H1 (cell line): ENCODE data around the gene MCM9. TPM values are rescaled to one million over a fixed set of nuclear protein-coding genes. Genes with fewer than 3 reads are reported as not detected.

Experiments
- CTCF ChIA-PET: fragments of 300-600 bp; sonication (Branson Sonifier 250); formaldehyde crosslinking; loops from one replicate; lab custom pipeline; 2021; ENCODE audit not compliant: partially characterized antibody; lab: Charles Lee
- POLR2A ChIA-PET: fragments of 300-600 bp; sonication (Branson Sonifier 250); formaldehyde crosslinking; loops from one replicate; lab custom pipeline; 2021; ENCODE audit warnings: inconsistent platforms; ENCODE audit not compliant: partially characterized antibody; lab: Charles Lee
- DNase-seq, 2 experiments: peaks; one replicate each; pipeline versions ENCODE4 v3.0.0 to v3.0.0-alpha.2; 2010 to 2022; ENCODE audit warnings: low spot score in 2 of 2, low read depth in 1 of 2, mixed read lengths in 1 of 2
- FAIRE-seq: peaks from 2 replicates; lab custom pipeline; 2011; peaks lifted over from hg19 to GRCh38; lab: Jason Lieb, UNC
- H2AFZ ChIP-seq: 2 replicates; pipeline ENCODE4 v1.8.1; 2012; ENCODE audit warnings: low read length, inconsistent platforms
- H2AK5ac ChIP-seq: 2 replicates; pipeline ENCODE4 v1.6.1; 2013; ENCODE audit warnings: low read depth, low read length
- H2BK120ac ChIP-seq: replicated peaks from 2 replicates; pipeline ENCODE3; 2013; ENCODE audit warnings: low read depth, low read length, inconsistent platforms
- H2BK12ac ChIP-seq: 2 replicates; pipeline ENCODE4 v1.6.1; 2013; ENCODE audit warnings: low read depth, low read length
- H2BK15ac ChIP-seq: 2 replicates; pipeline ENCODE4 v1.6.1; 2013; ENCODE audit warnings: low read length
- H2BK20ac ChIP-seq: 2 replicates; pipeline ENCODE4 v1.6.1; 2013; ENCODE audit warnings: low read length
- H2BK5ac ChIP-seq: 2 replicates; pipeline ENCODE4 v1.6.1; 2013; ENCODE audit warnings: low read depth, low read length
- H3K14ac ChIP-seq: 2 replicates; pipeline ENCODE4 v1.6.1; 2013; ENCODE audit warnings: inconsistent platforms; ENCODE audit not compliant: insufficient read length
- H3K18ac ChIP-seq: 2 replicates; pipeline ENCODE4 v1.6.1; 2013; ENCODE audit warnings: low read length; ENCODE audit errors: extremely low read depth
- H3K23ac ChIP-seq: 2 replicates; pipeline ENCODE4 v1.6.1; 2013; ENCODE audit warnings: inconsistent platforms; ENCODE audit not compliant: insufficient read length
- H3K23me2 ChIP-seq: 2 replicates; pipeline ENCODE4 v1.6.1; 2013; ENCODE audit warnings: low read depth, low read length
- H3K27ac ChIP-seq: 2 replicates; pipeline ENCODE4 v1.6.1; 2011; ENCODE audit warnings: low read depth, low read length, inconsistent platforms
- H3K27me3 ChIP-seq, 4 experiments: replicated peaks in 1 of 4; 1 replicate in 1 of 4; 2 replicates in 3 of 4; pipeline versions ENCODE4 v1.6.1 to v1.8.1; 2011 to 2013; ENCODE audit warnings: low read length in 3 of 4, mild to moderate bottlenecking in 3 of 4, inconsistent platforms in 2 of 4, mixed read lengths in 2 of 4, moderate library complexity in 1 of 4; ENCODE audit not compliant: control insufficient read depth in 3 of 4, insufficient read depth in 3 of 4; ENCODE audit errors: extremely low read depth in 1 of 4
- H3K36me3 ChIP-seq, 4 experiments: 2 replicates each; pipeline versions ENCODE4 v1.6.1 to v1.8.1; 2011 to 2013; ENCODE audit warnings: mild to moderate bottlenecking in 4 of 4, low read length in 3 of 4, moderate library complexity in 2 of 4, control low read depth in 1 of 4, inconsistent platforms in 1 of 4; ENCODE audit not compliant: insufficient read depth in 4 of 4, control insufficient read depth in 2 of 4
- H3K4ac ChIP-seq: replicated peaks from 2 replicates; pipeline ENCODE3; 2013; ENCODE audit warnings: low read length, low read depth, mixed read lengths, inconsistent platforms; ENCODE audit not compliant: insufficient read length
- H3K4me1 ChIP-seq, 4 experiments: replicated peaks in 1 of 4; 1 replicate in 1 of 4; 2 replicates in 3 of 4; pipeline versions ENCODE4 v1.6.1 to v1.8.1; 2011 to 2013; ENCODE audit warnings: low read length in 3 of 4, inconsistent platforms in 2 of 4, mixed read lengths in 1 of 4; ENCODE audit not compliant: insufficient read depth in 4 of 4, control insufficient read depth in 3 of 4
- H3K4me2 ChIP-seq, 2 experiments: 2 replicates each; pipeline versions ENCODE4 v1.6.1 to v1.8.1; 2011 to 2013; ENCODE audit warnings: low read depth in 2 of 2, low read length in 2 of 2, control low read depth in 1 of 2, inconsistent platforms in 1 of 2, mild to moderate bottlenecking in 1 of 2; ENCODE audit not compliant: insufficient read depth in 1 of 2
- H3K4me3 ChIP-seq, 4 experiments: fragments of 200-600, 300-600 bp in 1 of 4; sonication (generic), shearing (Covaris generic), sonication (Bioruptor Twin) in 1 of 4; 2 replicates each; pipeline versions ENCODE4 v1.5.1 to v1.8.1; 2011 to 2016; ENCODE audit warnings: low read length in 4 of 4, low read depth in 3 of 4, control low read depth in 2 of 4, inconsistent platforms in 2 of 4, mild to moderate bottlenecking in 2 of 4, mixed read lengths in 1 of 4, moderate library complexity in 1 of 4; ENCODE audit not compliant: insufficient read depth in 2 of 4; ENCODE audit errors: extremely low read depth in 1 of 4
- H3K56ac ChIP-seq: replicated peaks from 2 replicates; pipeline ENCODE3; 2013; ENCODE audit warnings: low read depth, mild to moderate bottlenecking, mixed read lengths, low read length, inconsistent platforms; ENCODE audit not compliant: insufficient read length
- H3K79me1 ChIP-seq: 2 replicates; pipeline ENCODE4 v1.6.1; 2013; ENCODE audit warnings: low read depth, low read length, control low read depth
- H3K79me2 ChIP-seq, 2 experiments: 2 replicates each; pipeline versions ENCODE4 v1.6.1 to v1.8.1; 2012 to 2013; ENCODE audit warnings: low read length in 2 of 2, mild to moderate bottlenecking in 2 of 2, inconsistent platforms in 1 of 2; ENCODE audit not compliant: insufficient read depth in 2 of 2, control insufficient read depth in 1 of 2
- H3K9ac ChIP-seq, 4 experiments: replicated peaks in 1 of 4; 1 replicate in 1 of 4; 2 replicates in 3 of 4; pipeline versions ENCODE4 v1.6.1 to v1.8.1; 2011 to 2013; ENCODE audit warnings: low read depth in 3 of 4, low read length in 3 of 4, control low read depth in 2 of 4, mild to moderate bottlenecking in 2 of 4, moderate library complexity in 2 of 4, inconsistent platforms in 1 of 4; ENCODE audit errors: extremely low read depth in 1 of 4
- H3K9me3 ChIP-seq, 2 experiments: 2 replicates each; pipeline versions ENCODE4 v1.6.1 to v1.8.1; 2012 to 2013; ENCODE audit warnings: mild to moderate bottlenecking in 2 of 2, moderate library complexity in 2 of 2, control low read depth in 1 of 2, inconsistent platforms in 1 of 2, low read depth in 1 of 2, low read length in 1 of 2, mixed read lengths in 1 of 2; ENCODE audit not compliant: insufficient read depth in 2 of 2
- H4K20me1 ChIP-seq, 2 experiments: replicated peaks in 1 of 2; 2 replicates each; pipeline versions ENCODE3 to v1.8.1; 2011 to 2013; ENCODE audit warnings: inconsistent platforms in 2 of 2, low read length in 2 of 2, mild to moderate bottlenecking in 1 of 2; ENCODE audit not compliant: insufficient read depth in 2 of 2, control insufficient read depth in 1 of 2
- H4K5ac ChIP-seq: 2 replicates; pipeline ENCODE4 v1.6.1; 2013; ENCODE audit warnings: low read length, low read depth, mixed read lengths, inconsistent platforms; ENCODE audit not compliant: insufficient read length
- H4K8ac ChIP-seq: 2 replicates; pipeline ENCODE4 v1.8.0; 2013; ENCODE audit warnings: mild to moderate bottlenecking, moderate library complexity, low read length, inconsistent platforms; ENCODE audit not compliant: insufficient read depth; ENCODE audit errors: extremely low read depth
- H4K91ac ChIP-seq: replicated peaks from 2 replicates; pipeline ENCODE3; 2013; ENCODE audit warnings: low read length, mixed read lengths, inconsistent platforms; ENCODE audit not compliant: insufficient read length
- BACH1 ChIP-seq: IDR thresholded peaks from 2 replicates; pipeline ENCODE4 v1.6.1; 2012; ENCODE audit warnings: low read length, improper control_type of control experiment
- CTBP2 ChIP-seq: IDR thresholded peaks from 2 replicates; pipeline ENCODE4 v1.7.0; 2011; ENCODE audit warnings: borderline replicate concordance, mild to moderate bottlenecking, moderate library complexity, mixed read lengths, low read length; ENCODE audit not compliant: insufficient read depth, insufficient read length
- RAD21 ChIP-seq, 2 experiments: IDR thresholded peaks in 1 of 2; conservative IDR thresholded peaks in 1 of 2; 2 replicates each; pipeline ENCODE4 v1.6.1; 2011; ENCODE audit warnings: low read depth in 2 of 2, low read length in 2 of 2, improper control_type of control experiment in 1 of 2, inconsistent platforms in 1 of 2, mild to moderate bottlenecking in 1 of 2, moderate library complexity in 1 of 2
- RBBP5 ChIP-seq: IDR thresholded peaks from 2 replicates; pipeline ENCODE4 v1.7.1; 2012; ENCODE audit warnings: low read depth, mild to moderate bottlenecking, inconsistent platforms, low read length, moderate library complexity, borderline replicate concordance
- RFX5 ChIP-seq: IDR thresholded peaks from 2 replicates; pipeline ENCODE4 v1.6.1; 2011; ENCODE audit warnings: low read depth, low read length, improper control_type of control experiment, borderline replicate concordance
- SAP30 ChIP-seq: fragments of 300-600 bp; sonication (generic); IDR thresholded peaks from 2 replicates; pipeline ENCODE4 v1.7.1; 2012; ENCODE audit warnings: low read length, moderate library complexity, mild to moderate bottlenecking, inconsistent platforms; ENCODE audit not compliant: insufficient read depth, insufficient replicate concordance
- SIN3A ChIP-seq, 2 experiments: IDR thresholded peaks in 1 of 2; conservative IDR thresholded peaks in 1 of 2; 2 replicates each; pipeline ENCODE4 v1.6.1; 2011 to 2012; ENCODE audit warnings: low read length in 2 of 2, improper control_type of control experiment in 1 of 2, low read depth in 1 of 2, mild to moderate bottlenecking in 1 of 2
- SIRT6 ChIP-seq: IDR thresholded peaks from one replicate; pipeline ENCODE4 v1.7.1; 2012; ENCODE audit warnings: low read length, inconsistent platforms
- SRF ChIP-seq: IDR thresholded peaks from 2 replicates; pipeline ENCODE4 v1.6.1; 2011; ENCODE audit warnings: mild to moderate bottlenecking, low read depth, low read length, moderate library complexity
- TAF1 ChIP-seq: IDR thresholded peaks from 2 replicates; pipeline ENCODE4 v1.6.1; 2011; ENCODE audit warnings: mild to moderate bottlenecking, low read depth, low read length
- TBP ChIP-seq: IDR thresholded peaks from 2 replicates; pipeline ENCODE4 v1.6.1; 2011; ENCODE audit warnings: low read depth, low read length, improper control_type of control experiment
- USF2 ChIP-seq: IDR thresholded peaks from 2 replicates; pipeline ENCODE4 v1.6.1; 2011; ENCODE audit warnings: low read length, improper control_type of control experiment
- WGBS, 2 experiments: shearing (Covaris generic) in 1 of 2; methylation state at CpG; one replicate each; pipeline versions ENCODE4 v1.1.6 to v1.1.7; 2013 to 2015; ENCODE audit warnings: low lambda C conversion rate in 2 of 2, mixed read lengths in 2 of 2, inconsistent platforms in 1 of 2, low coverage in 1 of 2, missing lambda C conversion rate in 1 of 2; ENCODE audit not compliant: insufficient replicate concordance in 2 of 2, insufficient coverage in 1 of 2, insufficient read length in 1 of 2; ENCODE audit errors: extremely low coverage in 1 of 2, missing lambda C conversion rate in 1 of 2; 5-methylcytosine and 5-hydroxymethylcytosine counted together
- polyA plus RNA-seq, 7 experiments: library from polyadenylated mRNA; depleted of rRNA in 3 of 7; stranded (reverse) in 5 of 7; unstranded in 2 of 7; fragments of >200 nt in 5 of 7; fragments of 200-250 nt in 2 of 7; gene quantifications; 1 replicate in 5 of 7; 2 replicates in 1 of 7; 4 replicates in 1 of 7; pipeline versions ENCODE4 v1.2.1 to v1.2.3, GENCODE V29; 2011 to 2013; ENCODE audit warnings: missing spikeins in 2 of 7, mixed read lengths in 2 of 7
- total RNA-seq: library from RNA; stranded (reverse); fragmentation: NEBNext Ultra II Directional; extraction: Animal tissue kit (Norgen Biotek cat#: 25700); gene quantifications from 2 replicates; pipeline ENCODE4 v1.2.1, GENCODE V29; 2021

MCM9 gene
- total and polyA plus RNA-seq, 2 of the 8 experiments (the other 6 are each of a cell fraction or from before 2014, with no cell fraction given), result 3.7 to 11.4 TPM

GRCh38 chr6:118784641-118785164, 150.3 kb downstream of the MCM9 start:
- H2BK5ac ChIP-seq, result no peak overlapping the region
- no peak overlapping the region for H3K18ac ChIP-seq
- no peak overlapping the region for H3K56ac ChIP-seq
- POLR2A ChIA-PET, result no interaction called here
- H3K79me2 ChIP-seq, result no peaks in the 10 kb centered on the region
- TF ChIP-seq TBP (no peak), SIRT6 (no peak), BACH1 (no peak), SAP30 (no peak), USF2 (no peak), RFX5 (no peak), CTBP2 (no peak), SRF (no peak), TAF1 (no peak), RBBP5 (no peak), RAD21 (IDR thresholded peaks at IDR 0.05 in 1 of 2, conservative IDR thresholded peaks at IDR 0.05 in 1 of 2; ENCODE audit: low read depth in 2 of 2, low read length in 2 of 2) (no peak), SIN3A (conservative IDR thresholded peaks at IDR 0.05 in 1 of 2, IDR thresholded peaks at IDR 0.05 in 1 of 2; ENCODE audit: low read depth in 1 of 2, low read length in 2 of 2) (no peak)
- no peak overlapping the region for H2AFZ ChIP-seq
- H3K9me3 ChIP-seq, result no peaks in the 10 kb centered on the region
- no peaks in the 10 kb centered on the region for H3K23me2 ChIP-seq
- H3K27ac ChIP-seq, result no peak overlapping the region
- H2BK20ac ChIP-seq, result no peak overlapping the region
- H4K8ac ChIP-seq, result 0 out of 2 replicates have a peak overlapping the region, but pooled peaks have one; percentile 62
- H3K4me2 ChIP-seq, result no peak overlapping the region
- no peak for FAIRE-seq
- no peaks in the 10 kb centered on the region for H4K20me1 ChIP-seq
- H2AK5ac ChIP-seq, result no peak overlapping the region
- no peak for DNase-seq
- H4K5ac ChIP-seq, result no peak overlapping the region
- H3K79me1 ChIP-seq, result no peaks in the 10 kb centered on the region
- no peak overlapping the region for H4K91ac ChIP-seq
- no peak overlapping the region for H3K14ac ChIP-seq
- H3K27me3 ChIP-seq, result no peaks in the 10 kb centered on the region
- WGBS, 2 experiments, result 90% methylated on average over 5 of the region's 5 CpGs; no CpG with 5 or more reads in 1 of the 2 experiments
- peaks cover 0 to 5% (median 0%) of the 10 kb centered on the region in 4 experiments; a peak in 3 of 7 replicates for H3K4me1 ChIP-seq
- no peaks in the 10 kb centered on the region for H3K36me3 ChIP-seq
- H3K9ac ChIP-seq, result no peak overlapping the region
- CTCF ChIA-PET, result interaction anchor here (0.6 to 4.6 kb wide), 11 partner anchors 9 to 407 kb away, joined by 3 to 23 read pairs (median 4); no protein-coding TSS in a partner anchor
- H3K4me3 ChIP-seq, result no peak overlapping the region
- no peak overlapping the region for H2BK120ac ChIP-seq
- H3K23ac ChIP-seq, result no peak overlapping the region
- H3K4ac ChIP-seq, result no peak overlapping the region
- no peak overlapping the region for H2BK15ac ChIP-seq
- no peak overlapping the region for H2BK12ac ChIP-seq
